ENCODE measurements around the gene FLNC. TPM values are rescaled to one million over a fixed set of nuclear protein-coding genes. Genes with fewer than 3 reads are reported as not detected.

Gene FLNC
- total and polyA plus RNA-seq, 9 of the 15 experiments (the other 6 are each of a cell fraction or from before 2014, with no cell fraction given) = 0.90 to 155 (median 28.8) TPM

DNA sequence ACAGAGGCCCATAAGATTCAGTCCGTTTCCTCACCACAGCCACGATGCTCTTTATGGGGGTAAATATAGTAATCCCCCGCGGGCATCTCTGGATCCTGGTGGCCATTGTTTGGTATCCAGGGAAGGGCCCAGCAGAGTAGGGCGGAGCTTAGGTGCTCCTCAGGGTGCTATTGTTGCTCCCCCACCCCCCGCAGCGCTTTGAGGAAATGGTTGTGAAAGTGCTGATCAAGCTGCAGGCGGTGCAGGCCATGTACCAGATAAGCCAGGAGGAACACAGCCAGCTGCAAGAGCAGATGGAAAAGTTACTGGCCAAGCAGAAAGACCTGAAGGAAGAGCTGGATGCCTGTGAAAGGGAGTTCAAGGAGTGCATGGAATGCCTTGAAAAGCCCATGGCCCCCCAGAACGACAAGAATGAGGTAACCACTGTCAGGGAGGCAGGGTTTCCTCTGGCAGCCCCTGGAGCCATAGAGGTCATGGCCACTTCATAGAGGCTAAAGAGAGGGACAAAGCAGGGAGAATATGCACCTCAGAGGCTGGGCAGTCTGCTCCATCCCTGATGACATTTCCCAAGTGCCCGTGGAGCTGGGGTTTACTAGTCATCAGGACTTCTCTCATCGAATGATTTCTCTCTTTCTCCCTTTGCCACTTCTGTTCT is 17.6 kb upstream of the FLNC start (continued):
- TF ChIP-seq ERF (CRISPR knock-in tag; IDR thresholded peaks at IDR 0.05) (no peak), LARP7 (IDR thresholded peaks at IDR 0.05) (no peak), ZNF140 (CRISPR knock-in tag; IDR thresholded peaks at IDR 0.05) (no peak), FOXP1 (CRISPR knock-in tag; IDR thresholded peaks at IDR 0.05) (peak; percentile 68; the same call in 1 of the 2 replicates), SRSF3 (IDR thresholded peaks at IDR 0.05; ENCODE audit: insufficient read depth, low read length) (no peak), FIP1L1 (IDR thresholded peaks at IDR 0.05; ENCODE audit: low read depth, low read length, poor library complexity, severe bottlenecking) (no peak), TRIM28 (IDR thresholded peaks at IDR 0.05) (0 out of 2 replicates have a peak, but pooled peaks have one; percentile 18), SUPT5H (IDR thresholded peaks at IDR 0.05) (0 out of 2 replicates have a peak, but pooled peaks have one; percentile 22), KAT2B (IDR thresholded peaks at IDR 0.05; ENCODE audit: low read depth, low read length) (no peak), SIN3B (IDR thresholded peaks at IDR 0.05; ENCODE audit: low read depth) (no peak), CXXC5 (CRISPR knock-in tag; IDR thresholded peaks at IDR 0.05) (peak; percentile 60; the same call in 1 of the 2 replicates), ZNF121 (CRISPR knock-in tag; conservative IDR thresholded peaks at IDR 0.05) (no peak), TAL1 (IDR thresholded peaks at IDR 0.05) (peak; percentile 77), ZNF184 (CRISPR knock-in tag; IDR thresholded peaks at IDR 0.05) (no peak), HLTF (IDR thresholded peaks at IDR 0.05) (0 out of 2 replicates have a peak, but pooled peaks have one; percentile 24), ARID1B (IDR thresholded peaks at IDR 0.05) (peak; percentile 89), EP400 (IDR thresholded peaks at IDR 0.05) (no peak), ZSCAN32 (CRISPR knock-in tag; IDR thresholded peaks at IDR 0.05) (no peak), TRIM24 (IDR thresholded peaks at IDR 0.05) (peak; percentile 92 to 94), ILF3 (IDR thresholded peaks at IDR 0.05; ENCODE audit: borderline replicate concordance) (no peak), KLF16 (IDR thresholded peaks at IDR 0.05) (peak; percentile 89), DNMT1 (IDR thresholded peaks at IDR 0.05) (no peak), CEBPG (CRISPR knock-in tag; IDR thresholded peaks at IDR 0.05) (0 out of 2 replicates have a peak, but pooled peaks have one; percentile 35), CEBPG (tag; conservative IDR thresholded peaks at IDR 0.05 in 1 of 2, IDR thresholded peaks at IDR 0.05 in 1 of 2) (no peak; a peak in 1 of 4 replicates)
- TF ChIP-seq, protein P1, sequence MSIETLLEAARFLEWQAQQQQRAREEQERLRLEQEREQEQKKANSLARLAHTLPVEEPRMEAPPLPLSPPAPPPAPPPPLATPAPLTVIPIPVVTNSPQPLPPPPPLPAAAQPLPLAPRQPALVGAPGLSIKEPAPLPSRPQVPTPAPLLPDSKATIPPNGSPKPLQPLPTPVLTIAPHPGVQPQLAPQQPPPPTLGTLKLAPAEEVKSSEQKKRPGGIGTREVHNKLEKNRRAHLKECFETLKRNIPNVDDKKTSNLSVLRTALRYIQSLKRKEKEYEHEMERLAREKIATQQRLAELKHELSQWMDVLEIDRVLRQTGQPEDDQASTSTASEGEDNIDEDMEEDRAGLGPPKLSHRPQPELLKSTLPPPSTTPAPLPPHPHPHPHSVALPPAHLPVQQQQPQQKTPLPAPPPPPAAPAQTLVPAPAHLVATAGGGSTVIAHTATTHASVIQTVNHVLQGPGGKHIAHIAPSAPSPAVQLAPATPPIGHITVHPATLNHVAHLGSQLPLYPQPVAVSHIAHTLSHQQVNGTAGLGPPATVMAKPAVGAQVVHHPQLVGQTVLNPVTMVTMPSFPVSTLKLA (conservative IDR thresholded peaks at IDR 0.05) = 0 out of 4 replicates have a peak, but pooled peaks of 1 of the 2 experiments have one; percentile 30
- TF ChIP-seq, protein P2, sequence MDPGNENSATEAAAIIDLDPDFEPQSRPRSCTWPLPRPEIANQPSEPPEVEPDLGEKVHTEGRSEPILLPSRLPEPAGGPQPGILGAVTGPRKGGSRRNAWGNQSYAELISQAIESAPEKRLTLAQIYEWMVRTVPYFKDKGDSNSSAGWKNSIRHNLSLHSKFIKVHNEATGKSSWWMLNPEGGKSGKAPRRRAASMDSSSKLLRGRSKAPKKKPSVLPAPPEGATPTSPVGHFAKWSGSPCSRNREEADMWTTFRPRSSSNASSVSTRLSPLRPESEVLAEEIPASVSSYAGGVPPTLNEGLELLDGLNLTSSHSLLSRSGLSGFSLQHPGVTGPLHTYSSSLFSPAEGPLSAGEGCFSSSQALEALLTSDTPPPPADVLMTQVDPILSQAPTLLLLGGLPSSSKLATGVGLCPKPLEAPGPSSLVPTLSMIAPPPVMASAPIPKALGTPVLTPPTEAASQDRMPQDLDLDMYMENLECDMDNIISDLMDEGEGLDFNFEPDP (CRISPR knock-in tag; IDR thresholded peaks at IDR 0.05) = no peak
- TF ChIP-seq, protein P3, sequence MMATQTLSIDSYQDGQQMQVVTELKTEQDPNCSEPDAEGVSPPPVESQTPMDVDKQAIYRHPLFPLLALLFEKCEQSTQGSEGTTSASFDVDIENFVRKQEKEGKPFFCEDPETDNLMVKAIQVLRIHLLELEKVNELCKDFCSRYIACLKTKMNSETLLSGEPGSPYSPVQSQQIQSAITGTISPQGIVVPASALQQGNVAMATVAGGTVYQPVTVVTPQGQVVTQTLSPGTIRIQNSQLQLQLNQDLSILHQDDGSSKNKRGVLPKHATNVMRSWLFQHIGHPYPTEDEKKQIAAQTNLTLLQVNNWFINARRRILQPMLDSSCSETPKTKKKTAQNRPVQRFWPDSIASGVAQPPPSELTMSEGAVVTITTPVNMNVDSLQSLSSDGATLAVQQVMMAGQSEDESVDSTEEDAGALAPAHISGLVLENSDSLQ (IDR thresholded peaks at IDR 0.05) = no peak
- TF ChIP-seq, protein P4, sequence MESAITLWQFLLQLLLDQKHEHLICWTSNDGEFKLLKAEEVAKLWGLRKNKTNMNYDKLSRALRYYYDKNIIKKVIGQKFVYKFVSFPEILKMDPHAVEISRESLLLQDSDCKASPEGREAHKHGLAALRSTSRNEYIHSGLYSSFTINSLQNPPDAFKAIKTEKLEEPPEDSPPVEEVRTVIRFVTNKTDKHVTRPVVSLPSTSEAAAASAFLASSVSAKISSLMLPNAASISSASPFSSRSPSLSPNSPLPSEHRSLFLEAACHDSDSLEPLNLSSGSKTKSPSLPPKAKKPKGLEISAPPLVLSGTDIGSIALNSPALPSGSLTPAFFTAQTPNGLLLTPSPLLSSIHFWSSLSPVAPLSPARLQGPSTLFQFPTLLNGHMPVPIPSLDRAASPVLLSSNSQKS (CRISPR knock-in tag; IDR thresholded peaks at IDR 0.05) = no peak
